Cortex of kidney (tissue), 1 donor: Measurements from ENCODE around the gene MAP3K15.
"Not testable (repeated sequence)": the region's sequence is repeated elsewhere in the genome, so short reads cannot be mapped to it uniquely, and the experiment has no call there.

ENCODE experiments used
- DNase-seq: peaks from one replicate; lab custom pipeline; 2025; lab: John Stamatoyannopoulos, UW

Gene MAP3K15

GRCh38 chrX:19532709-19533108 lies 17.4 kb upstream of the MAP3K15 start:
- DNase-seq = no peak

- no peak for DNase-seq
These were observed 2.7 kb upstream of the MAP3K15 start for GRCh38 chrX:19517965-19518364.

GRCh38 chrX:19515615-19516105 lies 352 bp upstream of the MAP3K15 start:
- DNase-seq = no peak

DNA sequence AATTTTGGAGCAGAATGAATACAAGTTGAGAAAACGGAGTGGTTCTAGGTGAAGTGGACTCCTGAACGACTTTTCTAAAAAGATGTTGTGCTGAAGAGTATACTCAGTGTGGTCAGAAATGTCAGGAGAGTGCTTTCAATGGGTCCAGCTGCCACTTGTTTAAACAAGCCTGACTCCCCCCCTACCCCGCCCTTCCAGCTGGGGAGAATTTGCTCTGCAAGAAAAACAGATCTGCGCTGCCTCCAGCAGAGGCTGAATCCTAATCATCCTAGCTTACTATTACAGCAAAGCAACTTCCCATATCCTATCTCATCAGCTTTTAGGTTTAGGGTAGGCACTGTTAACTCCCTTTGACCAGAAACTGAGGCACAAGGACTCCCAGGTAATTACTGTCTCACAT lies 1.9 kb downstream of the MAP3K15 start:
- DNase-seq = no peak

DNA sequence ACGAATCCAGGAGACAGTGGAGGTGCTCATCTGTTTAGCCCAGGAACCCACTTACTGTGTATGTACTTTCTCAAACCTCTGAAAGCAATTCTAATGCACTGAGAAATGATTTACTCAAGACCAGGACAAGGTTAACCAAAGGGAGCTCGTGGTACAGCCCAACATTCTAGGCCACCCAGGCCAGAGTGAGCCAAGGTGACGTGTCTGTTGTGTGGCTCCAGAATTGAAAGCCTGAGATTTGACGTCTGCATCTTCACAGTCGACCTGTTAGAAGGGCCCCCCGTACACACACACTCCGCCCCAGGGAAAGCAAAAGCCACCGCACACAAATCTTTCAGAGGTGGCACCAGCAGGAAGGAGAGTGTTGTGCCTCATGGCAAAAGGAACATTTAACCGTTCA lies 2.3 kb downstream of the MAP3K15 start:
- no peak for DNase-seq

DNA sequence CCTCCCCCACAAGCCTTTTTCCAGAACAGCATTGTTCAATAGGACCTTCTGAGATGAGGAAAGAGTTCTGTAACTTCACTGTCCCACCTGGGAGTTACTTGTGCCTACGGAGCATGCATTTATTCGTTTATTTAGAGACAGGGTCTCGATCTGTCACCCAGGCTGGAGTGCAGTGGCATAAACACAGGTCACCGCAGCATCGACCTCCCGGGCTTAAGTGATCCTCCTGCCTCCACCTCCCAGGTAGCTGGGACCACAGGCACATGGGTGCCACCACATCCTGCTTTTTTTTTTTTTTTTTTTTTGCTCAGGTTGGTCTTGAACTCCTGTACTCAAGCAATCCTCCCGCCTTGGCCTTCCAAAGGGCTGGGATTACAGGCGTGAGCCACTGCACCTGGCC lies 2.9 kb downstream of the MAP3K15 start:
- no peak for DNase-seq

- not testable (repeated sequence) for DNase-seq
These were observed 3.5 kb downstream of the MAP3K15 start for GRCh38 chrX:19511796-19512195.

DNA sequence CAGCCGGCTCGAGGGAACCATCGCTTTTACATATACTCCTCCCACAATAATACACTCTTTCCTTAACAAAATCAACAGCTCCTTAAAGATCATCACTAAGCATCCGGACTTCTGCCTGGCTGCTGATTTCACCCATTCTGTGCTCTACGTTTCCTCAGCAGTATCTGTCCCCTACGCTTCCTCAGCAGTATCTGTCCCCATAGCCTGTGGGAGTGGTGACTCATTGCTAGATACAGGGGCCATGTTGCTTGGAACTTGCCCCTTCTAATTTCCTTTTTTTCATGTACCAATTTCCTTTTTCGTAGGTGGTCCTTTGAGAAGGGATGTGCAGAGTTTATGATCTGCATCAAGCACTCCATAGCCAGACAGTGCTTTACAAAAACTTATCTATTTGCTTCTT lies 18.6 kb downstream of the MAP3K15 start:
- no peak for DNase-seq

GRCh38 chrX:19487520-19488200 lies 27.6 kb downstream of the MAP3K15 start:
- DNase-seq = no peak

GRCh38 chrX:19479458-19479857 lies 35.9 kb downstream of the MAP3K15 start:
- no peak for DNase-seq

DNA sequence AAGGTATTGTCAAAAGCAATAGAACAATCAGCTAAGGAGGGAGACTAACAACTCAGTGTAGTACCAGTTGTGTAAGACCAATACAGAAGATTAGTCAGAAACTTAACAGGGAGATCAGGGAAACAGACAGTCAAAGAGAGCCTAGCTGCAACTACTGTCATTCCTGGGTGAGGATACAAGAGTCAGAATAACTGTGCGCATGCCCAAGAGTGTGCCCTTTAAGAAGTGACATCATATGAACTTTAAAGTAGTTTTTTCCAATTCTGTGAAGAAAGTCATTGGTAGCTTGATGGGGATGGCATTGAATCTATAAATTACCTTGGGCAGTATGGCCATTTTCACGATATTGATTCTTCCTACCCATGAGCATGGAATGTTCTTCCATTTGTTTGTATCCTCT lies 46.9 kb downstream of the MAP3K15 start:
- DNase-seq = not testable (repeated sequence)

DNA sequence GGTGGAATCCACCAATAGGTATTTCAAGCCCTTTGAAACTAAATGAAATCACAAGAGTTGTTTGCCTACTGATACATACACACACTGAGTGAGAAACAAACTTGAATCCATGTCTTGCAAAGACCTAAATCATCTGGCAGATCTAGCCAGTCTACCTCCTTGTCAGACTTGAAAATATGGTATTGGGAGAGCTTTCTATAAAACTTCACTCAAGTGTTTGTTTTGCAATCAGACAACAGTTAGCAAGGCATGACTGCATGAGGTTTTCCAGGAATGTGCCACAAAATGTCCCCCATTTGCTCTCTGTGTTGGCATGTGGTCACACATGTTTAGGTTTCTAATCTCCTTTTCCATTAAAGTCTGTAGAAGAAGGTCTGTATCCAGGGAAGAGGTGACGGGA lies 52.4 kb downstream of the MAP3K15 start:
- DNase-seq = no peak

DNA sequence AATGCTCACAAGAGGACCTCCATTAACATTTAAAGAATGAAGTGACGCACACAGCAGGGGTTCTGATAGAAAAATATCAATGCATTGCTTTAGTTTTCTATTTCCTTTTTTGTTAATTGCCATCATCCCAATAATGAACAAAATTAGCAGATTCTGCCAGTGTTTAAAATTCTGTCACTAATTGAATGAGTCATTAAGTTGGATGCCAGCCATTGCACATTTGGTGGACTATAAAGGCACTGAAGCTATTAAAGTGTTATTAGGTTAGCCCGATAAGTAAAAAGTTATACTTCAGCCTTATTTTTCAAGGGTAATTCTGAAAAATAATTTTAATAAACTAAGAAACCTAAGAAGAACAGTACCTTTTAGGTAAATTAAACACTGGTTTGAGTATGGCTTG lies 53.1 kb downstream of the MAP3K15 start:
- no peak for DNase-seq

DNA sequence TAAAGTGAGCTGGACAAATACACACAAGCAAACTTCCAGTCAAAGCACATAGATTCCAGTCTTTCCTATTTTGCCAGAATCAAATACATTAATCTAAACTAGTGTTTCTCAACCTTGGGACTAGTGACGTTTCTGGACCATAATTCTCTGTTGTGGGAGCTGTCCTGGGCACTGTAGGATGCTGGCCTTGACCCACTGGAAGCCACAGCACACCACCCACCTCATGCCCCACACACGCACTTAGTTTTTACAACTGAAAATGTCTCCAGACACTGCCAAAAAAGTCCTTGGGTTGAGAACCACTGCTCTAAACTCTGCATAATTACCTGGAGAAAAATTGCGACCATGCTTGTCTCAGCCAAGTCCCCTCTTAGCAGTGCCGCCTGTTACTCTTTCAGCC lies 57.6 kb downstream of the MAP3K15 start:
- DNase-seq = no peak

DNA sequence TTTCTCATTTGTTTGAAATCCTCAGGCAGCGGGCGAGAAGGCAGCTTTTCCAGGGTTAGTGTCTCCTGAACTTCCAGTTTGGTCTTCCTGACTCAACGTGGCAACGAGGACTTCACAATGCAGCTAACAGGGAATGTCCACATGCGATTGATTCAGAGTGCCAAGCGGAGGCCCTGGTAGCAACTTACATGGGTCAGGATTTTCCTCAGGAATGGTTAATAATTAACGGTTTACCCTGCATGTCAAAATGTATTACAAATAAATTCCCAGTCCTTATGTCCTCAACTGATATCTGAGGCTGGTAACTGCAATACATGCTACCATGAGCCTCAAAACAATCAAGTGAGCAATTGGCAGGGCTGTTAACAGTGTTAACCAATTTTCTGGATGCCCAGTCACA lies 67.2 kb downstream of the MAP3K15 start:
- no peak for DNase-seq

DNA sequence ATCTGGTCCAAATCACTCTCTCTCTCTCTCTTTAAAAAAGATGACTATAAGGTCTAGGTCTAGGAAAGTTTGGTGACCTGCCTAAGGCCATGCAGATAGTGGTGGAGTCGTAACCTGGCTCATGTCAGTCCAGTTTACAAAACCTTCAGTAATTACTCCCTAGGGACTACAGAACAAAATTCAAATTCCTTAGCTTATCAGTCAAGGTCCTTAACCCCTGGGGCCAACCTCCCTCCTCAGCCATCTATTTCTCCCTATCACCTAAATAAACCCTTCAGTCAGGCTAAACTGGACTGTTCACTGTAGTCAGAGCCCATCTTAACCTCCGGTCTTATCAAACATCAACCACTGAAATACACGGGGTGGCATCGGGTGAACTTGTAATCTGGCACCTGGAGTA lies 68.9 kb downstream of the MAP3K15 start:
- DNase-seq = no peak

- not testable (repeated sequence) for DNase-seq
These were observed 69.5 kb downstream of the MAP3K15 start for GRCh38 chrX:19445772-19446171.

DNA sequence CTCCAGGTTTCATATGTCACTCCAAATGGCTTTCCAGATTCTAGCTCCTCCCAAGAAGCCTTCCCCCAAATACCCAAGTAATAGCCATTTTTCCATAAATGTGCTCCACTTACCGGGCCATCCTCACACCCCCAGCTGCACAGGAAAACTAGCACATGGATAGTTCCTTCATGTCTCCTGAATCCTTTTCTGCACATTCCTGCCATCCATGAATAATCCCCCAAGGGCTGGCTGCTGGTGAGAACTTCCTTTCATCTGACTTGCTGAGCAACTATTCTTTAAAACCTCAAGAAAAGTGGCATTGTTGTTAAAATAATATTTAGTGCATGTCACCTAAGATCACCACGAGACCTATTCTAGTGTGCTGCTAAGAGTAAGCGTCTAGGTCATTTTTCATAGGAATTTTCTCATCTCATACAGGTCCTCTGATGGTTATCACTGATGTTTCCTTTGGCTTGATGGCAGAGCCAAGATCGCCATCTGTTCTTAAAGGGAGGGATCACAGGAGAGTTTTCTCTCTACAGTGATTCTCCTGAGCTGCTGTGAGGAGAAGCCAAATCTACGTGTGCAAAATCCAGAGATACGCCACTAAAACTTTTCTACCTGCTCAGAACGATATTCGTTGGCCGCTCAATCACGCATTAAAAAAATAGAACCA lies 71.3 kb downstream of the MAP3K15 start:
- no peak for DNase-seq

- no peak for DNase-seq
These were observed 74.6 kb downstream of the MAP3K15 start for GRCh38 chrX:19440713-19441112.

- not testable (repeated sequence) for DNase-seq
These were observed 92.6 kb downstream of the MAP3K15 start for GRCh38 chrX:19422661-19423060.

DNA sequence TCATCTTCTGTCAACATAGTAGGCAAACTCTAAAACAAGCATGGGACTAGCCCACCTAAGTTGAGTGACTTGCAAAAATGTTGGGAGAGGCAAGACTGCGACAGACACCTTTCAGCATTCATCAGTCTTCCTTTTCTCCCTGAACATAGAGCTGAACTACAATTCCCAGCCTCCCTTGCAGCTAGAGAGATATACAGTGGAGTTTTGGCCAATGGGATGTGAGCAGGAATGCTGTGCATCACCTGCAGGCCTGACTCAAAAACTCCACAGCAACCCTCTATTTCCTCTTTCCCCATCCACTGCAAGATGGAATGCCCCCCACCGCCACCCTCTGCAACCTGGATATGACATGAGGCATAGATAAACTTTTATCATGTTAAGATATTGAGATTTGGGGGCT lies 105.0 kb downstream of the MAP3K15 start:
- DNase-seq = no peak

DNA sequence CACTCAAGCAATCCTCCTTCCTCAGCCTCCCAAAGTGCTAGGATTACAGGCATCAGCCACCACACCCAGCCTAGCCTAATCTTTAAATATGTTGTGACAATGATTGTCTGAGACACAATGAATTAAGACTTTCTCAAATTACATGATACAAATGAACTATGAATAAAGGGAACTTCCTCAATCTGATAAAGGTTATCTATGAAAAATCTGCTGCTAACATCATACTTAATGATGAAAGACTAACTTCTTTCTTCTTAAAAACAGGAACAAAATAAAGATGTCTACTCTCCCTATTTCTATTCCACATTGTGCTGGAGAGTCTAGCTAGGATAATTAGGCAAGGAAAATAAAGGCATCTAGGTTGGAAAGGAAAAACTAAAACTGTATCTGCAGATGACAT lies 111.6 kb downstream of the MAP3K15 start:
- DNase-seq = no peak

GRCh38 chrX:19392703-19393102 lies 122.6 kb downstream of the MAP3K15 start:
- DNase-seq = no peak

GRCh38 chrX:19392078-19392477 lies 123.2 kb downstream of the MAP3K15 start:
- no peak for DNase-seq
